IMR-90 (cell line): ENCODE measurements around the gene EIF4E1B. TPM values are rescaled to one million over a fixed set of nuclear protein-coding genes. Genes with fewer than 3 reads are reported as not detected.

ENCODE experiments used
- ATAC-seq: fragments of 200-7000 bp; cut with Tn5 transposase; 2 replicates; pipeline ENCODE4 v1.9.1; 2020; ENCODE audit warnings: low read depth, mild to moderate bottlenecking, moderate library complexity
- BruUV-seq: library from RNA; stranded (reverse); fragments of 400-500 nt; replicated peaks from 2 replicates; lab custom pipeline; 2021; lab: Mats Ljungman, UMichigan
- CTCF ChIA-PET: fragments of 300-600 bp; formaldehyde crosslinking; extraction: SDS; loops from one replicate; lab custom pipeline; 2021; ENCODE audit warnings: antibody characterized with exemption; lab: Yijun Ruan, JAX
- POLR2A ChIA-PET: fragments of 300-600 bp; sonication (Branson Sonifier 250); formaldehyde crosslinking; loops from one replicate; lab custom pipeline; 2022; ENCODE audit warnings: antibody characterized with exemption; ENCODE audit not compliant: unreplicated experiment; lab: Charles Lee
- DNase-seq: peaks from one replicate; pipeline ENCODE4 v3.0.0; 2013
- H2AFZ ChIP-seq: replicated peaks from 2 replicates; pipeline ENCODE3; 2013; ENCODE audit warnings: low read length, mild to moderate bottlenecking; ENCODE audit not compliant: poor library complexity
- H2AK5ac ChIP-seq: 2 replicates; pipeline ENCODE4 v1.6.1; 2013; ENCODE audit warnings: low read depth, low read length, inconsistent platforms
- H2AK9ac ChIP-seq: replicated peaks from 2 replicates; pipeline ENCODE3; 2013; ENCODE audit warnings: mild to moderate bottlenecking, low read depth, low read length, moderate library complexity; ENCODE audit not compliant: poor library complexity
- H2BK120ac ChIP-seq: 2 replicates; pipeline ENCODE4 v1.6.1; 2013; ENCODE audit warnings: low read depth, low read length, inconsistent platforms
- H2BK15ac ChIP-seq: 3 replicates; pipeline ENCODE4 v1.6.1; 2013; ENCODE audit warnings: low read depth, low read length, inconsistent platforms
- H2BK20ac ChIP-seq: 2 replicates; pipeline ENCODE4 v1.6.1; 2013; ENCODE audit warnings: low read depth, mild to moderate bottlenecking, inconsistent platforms, low read length, moderate library complexity
- H2BK5ac ChIP-seq: 2 replicates; pipeline ENCODE4 v1.6.1; 2013; ENCODE audit warnings: mild to moderate bottlenecking, low read depth, low read length, inconsistent platforms; ENCODE audit not compliant: poor library complexity, severe bottlenecking
- H3K14ac ChIP-seq: replicated peaks from 2 replicates; pipeline ENCODE4 v1.6.1; 2013; ENCODE audit warnings: low read depth, low read length, inconsistent platforms
- H3K18ac ChIP-seq: 2 replicates; pipeline ENCODE4 v1.6.1; 2013; ENCODE audit warnings: low read depth, low read length, control low read depth
- H3K23ac ChIP-seq: 2 replicates; pipeline ENCODE4 v1.6.1; 2013; ENCODE audit warnings: low read depth, low read length, inconsistent platforms
- H3K27ac ChIP-seq: 2 replicates; pipeline ENCODE4 v1.5.1; 2013; ENCODE audit warnings: mild to moderate bottlenecking, control low read depth, low read length; ENCODE audit not compliant: insufficient read depth
- H3K27me3 ChIP-seq: 2 replicates; pipeline ENCODE4 v1.6.1; 2013; ENCODE audit warnings: low read length; ENCODE audit not compliant: control insufficient read depth, insufficient read depth
- H3K36me3 ChIP-seq: 2 replicates; pipeline ENCODE4 v1.6.1; 2013; ENCODE audit warnings: low read length, mixed read lengths; ENCODE audit not compliant: control insufficient read depth, insufficient read depth
- H3K4ac ChIP-seq: 2 replicates; pipeline ENCODE4 v1.6.1; 2013; ENCODE audit warnings: low read depth, low read length, inconsistent platforms
- H3K4me1 ChIP-seq: 2 replicates; pipeline ENCODE4 v1.6.1; 2013; ENCODE audit warnings: low read length, mixed read lengths; ENCODE audit not compliant: control insufficient read depth, insufficient read depth
- H3K4me2 ChIP-seq: 2 replicates; pipeline ENCODE4 v1.6.1; 2013; ENCODE audit warnings: low read depth, mild to moderate bottlenecking, control low read depth, low read length, moderate library complexity
- H3K4me3 ChIP-seq: 2 replicates; pipeline ENCODE4 v1.5.1; 2013; ENCODE audit warnings: low read depth, mild to moderate bottlenecking, control low read depth, low read length, moderate library complexity; ENCODE audit not compliant: insufficient read depth
- H3K56ac ChIP-seq: 2 replicates; pipeline ENCODE4 v1.6.1; 2013; ENCODE audit warnings: low read length, inconsistent platforms; ENCODE audit not compliant: insufficient read depth; ENCODE audit errors: extremely low read depth
- H3K79me1 ChIP-seq, 2 experiments: 2 replicates each; pipeline ENCODE4 v1.6.1; 2013; ENCODE audit warnings: low read length in 2 of 2, inconsistent platforms in 1 of 2, low read depth in 1 of 2
- H3K9ac ChIP-seq: 2 replicates; pipeline ENCODE4 v1.6.1; 2013; ENCODE audit warnings: low read depth, low read length, control low read depth
- H3K9me1 ChIP-seq: 2 replicates; pipeline ENCODE4 v1.6.1; 2013; ENCODE audit warnings: low read length, inconsistent platforms; ENCODE audit not compliant: insufficient read depth
- H3K9me3 ChIP-seq: 2 replicates; pipeline ENCODE4 v1.6.1; 2013; ENCODE audit warnings: low read length; ENCODE audit not compliant: control insufficient read depth, insufficient read depth
- H4K20me1 ChIP-seq: 2 replicates; pipeline ENCODE4 v1.6.1; 2013; ENCODE audit warnings: low read length, inconsistent platforms; ENCODE audit not compliant: insufficient read depth
- H4K5ac ChIP-seq: 2 replicates; pipeline ENCODE4 v1.6.1; 2013; ENCODE audit warnings: mild to moderate bottlenecking, low read depth, low read length, control low read depth
- H4K8ac ChIP-seq, 2 experiments: 2 replicates each; pipeline ENCODE4 v1.6.1; 2013; ENCODE audit warnings: low read depth in 2 of 2, low read length in 2 of 2, control low read depth in 1 of 2, inconsistent platforms in 1 of 2
- H4K91ac ChIP-seq: 2 replicates; pipeline ENCODE4 v1.6.1; 2013; ENCODE audit warnings: low read depth, low read length, inconsistent platforms; ENCODE audit not compliant: insufficient read depth
- BHLHE40 ChIP-seq: fragments of 150-350 bp; IDR thresholded peaks from 2 replicates; pipeline ENCODE4 v1.6.1; 2016; ENCODE audit warnings: mild to moderate bottlenecking, low read depth, low read length
- CEBPB ChIP-seq: IDR thresholded peaks from 2 replicates; pipeline ENCODE4 v1.6.1; 2012; ENCODE audit warnings: low read depth, low read length, improper control_type of control experiment
- CHD1 ChIP-seq: IDR thresholded peaks from 2 replicates; pipeline ENCODE4 v1.6.1; 2012; ENCODE audit warnings: low read depth, low read length, improper control_type of control experiment
- CTCF ChIP-seq: conservative IDR thresholded peaks from 2 replicates; pipeline ENCODE4 v1.5.1; 2012; ENCODE audit warnings: mild to moderate bottlenecking, low read depth, low read length, improper control_type of control experiment
- ELK1 ChIP-seq: fragments of 150-350 bp; IDR thresholded peaks from 2 replicates; pipeline ENCODE4 v1.6.1; 2016; ENCODE audit warnings: low read depth, mild to moderate bottlenecking, low read length, moderate library complexity, borderline replicate concordance
- FOS ChIP-seq: fragments of 150-350 bp; IDR thresholded peaks from 2 replicates; pipeline ENCODE4 v1.6.1; 2016; ENCODE audit warnings: low read depth, low read length
- MAFK ChIP-seq: IDR thresholded peaks from 2 replicates; pipeline ENCODE4 v1.6.1; 2012; ENCODE audit warnings: low read depth, low read length, improper control_type of control experiment
- MAZ ChIP-seq: IDR thresholded peaks from 2 replicates; pipeline ENCODE4 v1.6.1; 2012; ENCODE audit warnings: low read depth, mild to moderate bottlenecking, low read length, improper control_type of control experiment, moderate library complexity, borderline replicate concordance
- MXI1 ChIP-seq: IDR thresholded peaks from 2 replicates; pipeline ENCODE4 v1.6.1; 2012; ENCODE audit warnings: low read depth, mild to moderate bottlenecking, low read length, moderate library complexity, borderline replicate concordance
- NFE2L2 ChIP-seq: fragments of 150-350 bp; IDR thresholded peaks from 2 replicates; pipeline ENCODE4 v1.6.1; 2016; ENCODE audit warnings: low read depth, mild to moderate bottlenecking, low read length
- POLR2A ChIP-seq: IDR thresholded peaks from 2 replicates; pipeline ENCODE4 v1.6.1; 2012; ENCODE audit warnings: mild to moderate bottlenecking, low read depth, low read length
- RAD21 ChIP-seq: IDR thresholded peaks from 2 replicates; pipeline ENCODE4 v1.6.1; 2012; ENCODE audit warnings: low read length, improper control_type of control experiment
- RCOR1 ChIP-seq: IDR thresholded peaks from 2 replicates; pipeline ENCODE4 v1.6.1; 2012; ENCODE audit warnings: mild to moderate bottlenecking, low read length, improper control_type of control experiment; ENCODE audit not compliant: insufficient replicate concordance
- RFX5 ChIP-seq: IDR thresholded peaks from 2 replicates; pipeline ENCODE4 v1.8.0; 2012; ENCODE audit warnings: low read depth, mild to moderate bottlenecking, low read length, moderate library complexity
- SMC3 ChIP-seq: fragments of 150-350 bp; IDR thresholded peaks from 2 replicates; pipeline ENCODE4 v1.6.1; 2016; ENCODE audit warnings: low read depth, mild to moderate bottlenecking, antibody characterized with exemption, low read length, moderate library complexity
- USF2 ChIP-seq: fragments of 150-350 bp; IDR thresholded peaks from 2 replicates; pipeline ENCODE4 v1.6.1; 2017; ENCODE audit warnings: mild to moderate bottlenecking, antibody characterized with exemption, low read length, low read depth
- WGBS, 2 experiments: methylation state at CpG; one replicate each; pipeline versions ENCODE4 v1.1.5 to v1.1.7; 2013; ENCODE audit warnings: missing lambda C conversion rate in 2 of 2; ENCODE audit not compliant: insufficient read length in 1 of 2; ENCODE audit errors: extremely low coverage in 2 of 2; 5-methylcytosine and 5-hydroxymethylcytosine counted together
- dilution Hi-C: fragments of 300-500 bp; cut with HindIII; formaldehyde crosslinking; loops from one replicate; pipeline ENCODE4 v1.14.3; 2018; ENCODE audit warnings: low sequenced_read_pairs; ENCODE audit not compliant: unreplicated experiment
- in situ Hi-C: fragments of 300-500 bp; cut with MboI; formaldehyde crosslinking; loops from 3 replicates; pipeline ENCODE4 v1.14.3; 2019; ENCODE audit warnings: low sequenced_read_pairs, inconsistent platforms, mixed read lengths
- intact Hi-C: fragments of 100-400 bp; cut with micrococcal nuclease; formaldehyde crosslinking; loops from 2 replicates; pipeline ENCODE4 v1.10.0; 2022
- polyA plus RNA-seq, 3 experiments: library from polyadenylated mRNA; depleted of rRNA; stranded (reverse); fragments of >200 nt; gene quantifications; 2 replicates each; pipeline ENCODE4 v1.2.3, GENCODE V29; 2012; ENCODE audit warnings: low replicate concordance in 1 of 3
- total RNA-seq: library from RNA; depleted of rRNA; stranded (reverse); fragments of >200 nt; gene quantifications from 2 replicates; pipeline ENCODE4 v1.2.3, GENCODE V29; 2012

The EIF4E1B gene
- total and polyA plus RNA-seq, 2 of the 4 experiments (the other 2 are of a cell fraction) = not detected

- H3K4ac ChIP-seq = no peak overlapping the region
- no peak for TF ChIP-seq BHLHE40
- TF ChIP-seq USF2 = no peak
- no peak for TF ChIP-seq RCOR1
- TF ChIP-seq POLR2A = no peak
- TF ChIP-seq RFX5 = no peak
- no peak for TF ChIP-seq MAFK
- TF ChIP-seq CHD1 = no peak
- TF ChIP-seq CEBPB = no peak
- TF ChIP-seq NFE2L2 = no peak
- TF ChIP-seq FOS = no peak
- TF ChIP-seq CTCF = no peak
- TF ChIP-seq SMC3 = no peak
- no peak for TF ChIP-seq ELK1
- TF ChIP-seq MAZ = no peak
- TF ChIP-seq MXI1 = no peak
- no peak for TF ChIP-seq RAD21
- no peak overlapping the region for H3K56ac ChIP-seq
- H2BK20ac ChIP-seq = no peak overlapping the region
- CTCF ChIA-PET = no interaction called here
- no peak overlapping the region for H2AFZ ChIP-seq
- H3K9me3 ChIP-seq = 0 out of 2 replicates have a peak, but pooled peaks cover 2% of the 10 kb centered on the region
- dilution Hi-C loops (no loop called here), intact Hi-C loops (loop anchor here (10.0 kb wide), 1 partner anchor 151 kb away; the partner anchor contains the start of gene UNC5A), in situ Hi-C loops (no loop called here)
- no peak overlapping the region for H2BK120ac ChIP-seq
- no peak overlapping the region for H4K8ac ChIP-seq
- H3K4me2 ChIP-seq = no peak overlapping the region
- no peak overlapping the region for H4K5ac ChIP-seq
- ATAC-seq (no peak), DNase-seq (no peak)
- peaks cover 31% of the 10 kb centered on the region for H3K27me3 ChIP-seq
- H3K4me1 ChIP-seq = no peaks in the 10 kb centered on the region
- no peak overlapping the region for H3K4me3 ChIP-seq
- H2AK9ac ChIP-seq = no peak overlapping the region
- no peak overlapping the region for H4K91ac ChIP-seq
- no peaks in the 10 kb centered on the region for H3K36me3 ChIP-seq
- no peak overlapping the region for H3K9ac ChIP-seq
- no peak overlapping the region for H3K18ac ChIP-seq
- H3K14ac ChIP-seq = no peak overlapping the region
- no peak overlapping the region for H3K23ac ChIP-seq
- no peak overlapping the region for H2BK5ac ChIP-seq
- BruUV-seq = no TSS peak
- H2AK5ac ChIP-seq = no peak overlapping the region
- no CpG with 5 or more reads among the region's 10 CpGs for WGBS, 2 experiments
- H3K9me1 ChIP-seq = 0 out of 2 replicates have a peak, but pooled peaks cover 3% of the 10 kb centered on the region
- H2BK15ac ChIP-seq = no peak overlapping the region
- H3K79me1 ChIP-seq = no peaks in the 10 kb centered on the region
- POLR2A ChIA-PET = no interaction called here
- H4K20me1 ChIP-seq = peaks cover 3% of the 10 kb centered on the region; the same call in 1 of the 2 replicates
- no peak overlapping the region for H3K27ac ChIP-seq
Observed at GRCh38 chr5:176663566-176663965, 33.1 kb downstream of the EIF4E1B start.
